Sigmoid colon (tissue), 4 donors: ENCODE data around the gene H2AZ2.
"Not testable (repeated sequence)": the region's sequence is repeated elsewhere in the genome, so short reads cannot be mapped to it uniquely, and the experiment has no call there.

ENCODE experiments used
- POLR2AphosphoS5 ChIP-seq, 4 donors: sonication (generic); formaldehyde crosslinking; IDR thresholded peaks; one replicate each; pipeline ENCODE4 v1.6.1; 2017; ENCODE audit warnings: antibody characterized with exemption in 4 of 4
- TF ChIP-seq, protein P1 (sequence below), 4 experiments: fragments of 450-650 bp in 3 of 4; fragments of 200-600 bp in 1 of 4; IDR thresholded peaks; one replicate each; pipeline ENCODE4 v1.5.1; 2016 to 2019; ENCODE audit warnings: antibody characterized with exemption in 4 of 4, mild to moderate bottlenecking in 3 of 4, moderate library complexity in 2 of 4

DNA sequence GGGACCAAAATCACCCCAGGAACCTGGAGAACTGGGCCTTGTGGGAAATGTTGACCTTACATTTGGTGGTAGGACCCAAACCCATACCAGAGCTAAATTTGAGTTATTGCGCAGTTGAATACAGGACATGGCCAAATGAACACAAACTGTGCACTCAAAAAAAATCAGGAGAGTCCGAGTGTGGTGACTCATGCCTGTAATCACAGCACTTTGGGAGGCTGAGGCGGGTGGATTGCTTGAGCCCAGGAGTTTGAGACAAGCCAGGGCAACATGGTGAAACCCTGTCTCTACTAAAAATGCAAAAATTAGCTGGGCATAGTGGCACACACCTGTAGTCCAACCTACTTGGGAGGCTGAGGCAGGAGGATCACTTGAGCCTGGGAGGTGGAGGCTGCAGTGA lies 62.7 kb downstream of the H2AZ2 start:
- TF ChIP-seq POLR2AphosphoS5 (IDR thresholded peaks at IDR 0.05), result not testable (repeated sequence)
- TF ChIP-seq, protein P1, sequence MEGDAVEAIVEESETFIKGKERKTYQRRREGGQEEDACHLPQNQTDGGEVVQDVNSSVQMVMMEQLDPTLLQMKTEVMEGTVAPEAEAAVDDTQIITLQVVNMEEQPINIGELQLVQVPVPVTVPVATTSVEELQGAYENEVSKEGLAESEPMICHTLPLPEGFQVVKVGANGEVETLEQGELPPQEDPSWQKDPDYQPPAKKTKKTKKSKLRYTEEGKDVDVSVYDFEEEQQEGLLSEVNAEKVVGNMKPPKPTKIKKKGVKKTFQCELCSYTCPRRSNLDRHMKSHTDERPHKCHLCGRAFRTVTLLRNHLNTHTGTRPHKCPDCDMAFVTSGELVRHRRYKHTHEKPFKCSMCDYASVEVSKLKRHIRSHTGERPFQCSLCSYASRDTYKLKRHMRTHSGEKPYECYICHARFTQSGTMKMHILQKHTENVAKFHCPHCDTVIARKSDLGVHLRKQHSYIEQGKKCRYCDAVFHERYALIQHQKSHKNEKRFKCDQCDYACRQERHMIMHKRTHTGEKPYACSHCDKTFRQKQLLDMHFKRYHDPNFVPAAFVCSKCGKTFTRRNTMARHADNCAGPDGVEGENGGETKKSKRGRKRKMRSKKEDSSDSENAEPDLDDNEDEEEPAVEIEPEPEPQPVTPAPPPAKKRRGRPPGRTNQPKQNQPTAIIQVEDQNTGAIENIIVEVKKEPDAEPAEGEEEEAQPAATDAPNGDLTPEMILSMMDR (IDR thresholded peaks at IDR 0.05), result not testable (repeated sequence)
